Gastrocnemius medialis (tissue), 4 donors: ENCODE results near the gene SKIDA1. TPM values are rescaled to one million over a fixed set of nuclear protein-coding genes. Genes with fewer than 3 reads are reported as not detected.

ENCODE experiments used
- ATAC-seq, 2 donors: fragments of 150-250 bp; one replicate each; pipeline ENCODE4 v1.9.1; 2016
- DNase-seq, 2 donors: peaks; one replicate each; pipeline ENCODE4 v3.0.0-alpha.2; 2019
- H3K27ac ChIP-seq, 4 donors: fragments of 200-600 bp; sonication (generic); 1 replicate in 1 of 4; 2 replicates in 3 of 4; pipeline ENCODE4 v1.5.1; 2016 to 2018; ENCODE audit warnings: mild to moderate bottlenecking in 2 of 4, moderate library complexity in 1 of 4
- H3K27me3 ChIP-seq, 3 donors: fragments of 200-600 bp; sonication (generic) in 2 of 3; 1 replicate in 1 of 3; 2 replicates in 2 of 3; pipeline versions ENCODE4 v1.5.1 to v1.6.0; 2016 to 2019; ENCODE audit warnings: mild to moderate bottlenecking in 1 of 3, moderate library complexity in 1 of 3
- H3K36me3 ChIP-seq, 2 donors: fragments of 200-600 bp; sonication (generic) in 1 of 2; one replicate each; pipeline ENCODE4 v1.5.1; 2017 to 2018
- H3K4me1 ChIP-seq, 2 donors: fragments of 200-600 bp; sonication (generic) in 1 of 2; one replicate each; pipeline ENCODE4 v1.5.1; 2016 to 2017; ENCODE audit warnings: mild to moderate bottlenecking in 2 of 2
- H3K4me3 ChIP-seq, 4 donors: fragments of 200-600 bp; sonication (generic) in 3 of 4; 1 replicate in 1 of 4; 2 replicates in 3 of 4; pipeline ENCODE4 v1.5.1; 2016 to 2019; ENCODE audit warnings: mild to moderate bottlenecking in 2 of 4
- H3K9me3 ChIP-seq, 3 donors: fragments of 200-600 bp; sonication (generic) in 2 of 3; 1 replicate in 1 of 3; 2 replicates in 2 of 3; pipeline ENCODE4 v1.5.1; 2016 to 2019
- POLR2A ChIP-seq, 2 donors: fragments of 450-650 bp; IDR thresholded peaks; one replicate each; pipeline ENCODE4 v1.6.1; 2017; ENCODE audit warnings: antibody characterized with exemption in 2 of 2, mild to moderate bottlenecking in 2 of 2, moderate library complexity in 2 of 2
- in situ Hi-C, 4 donors: fragments of 200-750 bp; cut with MboI; loops; one replicate each; pipeline versions ENCODE4 v1.15.0 to v1.8.0; 2017; ENCODE audit warnings: low sequenced_read_pairs in 4 of 4
- intact Hi-C: fragments of 100-400 bp; cut with DNase I; formaldehyde crosslinking; loops from one replicate; pipeline ENCODE4 v1.15.1; 2023; ENCODE audit warnings: low total_unique reads
- total RNA-seq, 4 donors: library from RNA; depleted of rRNA; stranded (reverse); fragments of >200 nt; gene quantifications; one replicate each; pipeline versions ENCODE4 v1.1.0 to v1.2.3, GENCODE V29; 2016
- TF ChIP-seq, protein P1 (sequence below), 5 experiments: fragments of 450-650 bp in 3 of 5; fragments of 200-600 bp in 2 of 5; sonication (generic) in 2 of 5; IDR thresholded peaks in 4 of 5; conservative IDR thresholded peaks in 1 of 5; 1 replicate in 4 of 5; 2 replicates in 1 of 5; pipeline ENCODE4 v1.5.1; 2016 to 2019; ENCODE audit warnings: antibody characterized with exemption in 5 of 5, mild to moderate bottlenecking in 3 of 5, moderate library complexity in 3 of 5

The SKIDA1 gene
- total RNA-seq, 4 donors from 2014 or later: 0.09 TPM; not detected in 3

DNA sequence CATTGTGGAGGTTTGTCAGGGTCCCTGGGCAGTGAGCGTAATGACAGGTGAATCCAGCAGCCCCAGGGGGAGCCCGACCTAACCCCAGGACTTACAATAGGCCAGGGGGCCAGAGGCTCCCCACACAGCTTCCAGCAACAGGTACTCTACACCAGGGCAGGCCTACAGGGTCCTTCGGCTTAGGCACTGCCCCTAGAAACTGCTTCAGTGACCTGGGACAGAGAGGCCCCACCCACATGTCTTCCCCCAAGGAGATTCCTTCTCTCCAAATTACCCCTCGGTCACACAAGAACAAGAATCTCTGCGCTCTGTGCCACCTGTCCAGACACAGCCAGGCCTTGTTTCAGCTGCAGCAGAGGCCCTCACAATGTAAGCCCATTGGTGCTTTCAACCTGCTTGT is 24.4 kb downstream of the SKIDA1 start:
- H3K36me3 ChIP-seq: no peaks in the 10 kb centered on the region
- no peaks in the 10 kb centered on the region for H3K9me3 ChIP-seq
- DNase-seq: no peak
- TF ChIP-seq, protein P1, sequence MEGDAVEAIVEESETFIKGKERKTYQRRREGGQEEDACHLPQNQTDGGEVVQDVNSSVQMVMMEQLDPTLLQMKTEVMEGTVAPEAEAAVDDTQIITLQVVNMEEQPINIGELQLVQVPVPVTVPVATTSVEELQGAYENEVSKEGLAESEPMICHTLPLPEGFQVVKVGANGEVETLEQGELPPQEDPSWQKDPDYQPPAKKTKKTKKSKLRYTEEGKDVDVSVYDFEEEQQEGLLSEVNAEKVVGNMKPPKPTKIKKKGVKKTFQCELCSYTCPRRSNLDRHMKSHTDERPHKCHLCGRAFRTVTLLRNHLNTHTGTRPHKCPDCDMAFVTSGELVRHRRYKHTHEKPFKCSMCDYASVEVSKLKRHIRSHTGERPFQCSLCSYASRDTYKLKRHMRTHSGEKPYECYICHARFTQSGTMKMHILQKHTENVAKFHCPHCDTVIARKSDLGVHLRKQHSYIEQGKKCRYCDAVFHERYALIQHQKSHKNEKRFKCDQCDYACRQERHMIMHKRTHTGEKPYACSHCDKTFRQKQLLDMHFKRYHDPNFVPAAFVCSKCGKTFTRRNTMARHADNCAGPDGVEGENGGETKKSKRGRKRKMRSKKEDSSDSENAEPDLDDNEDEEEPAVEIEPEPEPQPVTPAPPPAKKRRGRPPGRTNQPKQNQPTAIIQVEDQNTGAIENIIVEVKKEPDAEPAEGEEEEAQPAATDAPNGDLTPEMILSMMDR (IDR thresholded peaks at IDR 0.05 in 4 of 5, conservative IDR thresholded peaks at IDR 0.05 in 1 of 5): no peak
- no peak for TF ChIP-seq POLR2A (IDR thresholded peaks at IDR 0.05)
- H3K27me3 ChIP-seq: peaks cover 0 to 30% (median 24%) of the 10 kb centered on the region in 3 donors
- H3K4me3 ChIP-seq: no peak overlapping the region
- in situ Hi-C loops (loop anchor here in 2 of 4 donors (5.0 to 25.0 kb wide), 2 partner anchors 231 to 811 kb away; partner anchors contain the start of genes BMI1 (in 1 of the 2) and COMMD3 (in 1 of the 2)), intact Hi-C loops (no loop called here)
- no peak overlapping the region for H3K27ac ChIP-seq
- peaks cover 4 to 13% of the 10 kb centered on the region in 2 donors for H3K4me1 ChIP-seq
- ATAC-seq: no peak

DNA sequence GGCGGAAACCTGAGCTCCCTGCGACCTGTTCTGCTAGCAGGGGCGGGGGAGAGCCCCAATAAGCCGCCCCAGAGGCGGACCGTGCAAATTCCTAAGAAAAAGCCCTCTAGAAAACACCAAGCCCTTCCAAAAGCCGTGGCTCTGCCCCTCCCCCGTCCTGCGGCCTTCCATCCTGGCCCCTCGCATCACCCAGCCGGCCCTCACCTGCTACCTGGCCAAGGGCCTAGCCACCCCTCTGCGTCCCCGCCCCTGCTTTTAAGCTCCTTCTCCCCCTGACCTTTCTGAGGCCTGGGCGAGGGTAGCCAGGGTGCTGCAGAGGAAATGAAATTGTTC is 24.9 kb downstream of the SKIDA1 start:
- peaks cover 4 to 16% of the 10 kb centered on the region in 2 donors for H3K4me1 ChIP-seq
- no peaks in the 10 kb centered on the region for H3K9me3 ChIP-seq
- H3K36me3 ChIP-seq: no peaks in the 10 kb centered on the region
- intact Hi-C loops (no loop called here), in situ Hi-C loops (loop anchor here in 2 of 4 donors (5.0 to 25.0 kb wide), 2 partner anchors 232 to 812 kb away; partner anchors contain the start of genes BMI1 (in 1 of the 2) and COMMD3 (in 1 of the 2))
- peaks cover 0 to 30% (median 24%) of the 10 kb centered on the region in 3 donors for H3K27me3 ChIP-seq
- TF ChIP-seq POLR2A (IDR thresholded peaks at IDR 0.05): no peak
- H3K27ac ChIP-seq: no peak overlapping the region
- no peak for ATAC-seq
- H3K4me3 ChIP-seq: peak overlapping the region; percentile 18 to 45 (median 38)
- DNase-seq: no peak

DNA sequence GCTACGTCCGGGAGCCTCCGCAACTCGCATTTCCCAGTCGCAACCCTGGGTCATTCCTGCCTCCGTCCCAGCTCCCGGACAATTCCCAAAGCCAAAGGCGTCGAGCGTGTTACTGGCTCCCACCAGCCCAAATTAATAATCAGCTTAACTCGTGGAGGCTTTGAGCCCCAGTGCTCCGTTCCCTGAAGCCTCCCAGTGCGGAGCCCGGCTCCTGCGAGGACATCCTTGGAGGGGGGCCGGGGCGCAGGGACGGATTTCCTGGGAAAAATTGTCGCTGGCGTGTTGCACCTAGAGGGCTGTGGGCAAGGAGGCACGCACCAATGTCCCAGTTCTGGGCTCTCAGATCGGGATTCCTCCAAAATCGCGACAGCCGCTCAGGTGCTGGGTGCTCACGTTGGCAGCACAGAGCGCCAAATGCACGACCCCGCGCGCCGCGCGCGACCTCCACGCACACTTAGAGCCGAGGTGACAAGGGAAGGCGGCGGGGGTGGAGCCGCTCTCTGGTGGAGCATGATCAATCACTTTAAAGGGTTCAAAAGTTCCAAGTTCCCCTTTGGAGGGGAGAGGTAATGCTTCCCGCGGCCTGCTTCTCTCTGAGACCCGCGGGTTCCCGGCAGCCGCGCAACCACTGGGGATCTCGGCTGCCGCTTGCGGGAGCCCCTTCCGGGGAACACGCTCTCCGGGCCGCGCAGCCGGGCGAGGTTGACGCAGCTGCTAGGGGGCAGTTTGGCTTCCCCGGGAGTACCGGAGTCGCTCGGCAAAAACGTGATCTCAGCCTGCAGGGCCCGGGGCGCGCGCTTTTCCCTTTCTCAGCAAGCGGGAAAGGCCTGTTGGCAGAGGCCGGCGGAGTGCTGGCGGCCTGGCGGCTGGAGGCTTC is 25.5 kb downstream of the SKIDA1 start:
- TF ChIP-seq, protein P1 (IDR thresholded peaks at IDR 0.05 in 4 of 5, conservative IDR thresholded peaks at IDR 0.05 in 1 of 5): no peak
- TF ChIP-seq POLR2A (IDR thresholded peaks at IDR 0.05): no peak
- intact Hi-C loops: loop anchor here (5.0 to 10.0 kb wide), 4 partner anchors 223 to 935 kb away; partner anchors contain the start of gene DNAJC1
- H3K9me3 ChIP-seq: no peaks in the 10 kb centered on the region
- H3K36me3 ChIP-seq: no peaks in the 10 kb centered on the region
- DNase-seq (no peak), ATAC-seq (no peak)
- H3K27ac ChIP-seq: no peak overlapping the region
- H3K4me3 ChIP-seq: peak overlapping the region; percentile 18 to 45 (median 38)
- peaks cover 4 to 22% of the 10 kb centered on the region in 2 donors for H3K4me1 ChIP-seq
- in situ Hi-C loops: loop anchor here (5.0 to 25.0 kb wide), 9 partner anchors 213 to 1487 kb away; partner anchors contain the start of genes BMI1 (in 1 of the 4) and COMMD3 (in 1 of the 4)
- H3K27me3 ChIP-seq: peaks cover 0 to 30% (median 27%) of the 10 kb centered on the region in 3 donors

DNA sequence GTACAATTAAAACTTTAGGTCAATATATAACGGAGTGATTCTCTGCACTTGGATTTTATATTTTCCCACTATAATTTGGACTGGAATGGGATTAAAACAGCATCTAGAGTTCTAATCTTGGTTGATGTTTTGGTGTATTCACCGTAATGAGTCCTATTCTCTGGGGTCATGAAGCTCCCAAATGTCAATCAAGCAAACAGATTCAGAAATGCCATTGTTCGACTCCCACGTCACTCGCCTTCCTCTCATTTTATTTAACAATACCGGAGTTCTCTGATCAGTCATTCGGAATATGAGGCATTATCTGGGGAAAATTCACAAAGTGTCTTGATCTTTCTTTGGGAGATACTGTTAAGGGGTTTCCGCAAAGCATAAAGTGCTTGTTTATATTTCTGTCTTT is 26.5 kb downstream of the SKIDA1 start:
- no peaks in the 10 kb centered on the region for H3K36me3 ChIP-seq
- H3K9me3 ChIP-seq: no peaks in the 10 kb centered on the region
- no peak for TF ChIP-seq POLR2A (IDR thresholded peaks at IDR 0.05)
- TF ChIP-seq, protein P1 (IDR thresholded peaks at IDR 0.05 in 4 of 5, conservative IDR thresholded peaks at IDR 0.05 in 1 of 5): no peak
- no peak overlapping the region for H3K4me3 ChIP-seq
- H3K27me3 ChIP-seq: peaks cover 0 to 39% (median 36%) of the 10 kb centered on the region in 3 donors
- peaks cover 4 to 29% of the 10 kb centered on the region in 2 donors for H3K4me1 ChIP-seq
- no peak for DNase-seq
- ATAC-seq: no peak
- in situ Hi-C loops: loop anchor here (5.0 to 25.0 kb wide), 7 partner anchors 212 to 1488 kb away; no protein-coding TSS in a partner anchor
- intact Hi-C loops: loop anchor here (5.0 to 10.0 kb wide), 4 partner anchors 222 to 936 kb away; partner anchors contain the start of gene DNAJC1
- H3K27ac ChIP-seq: no peak overlapping the region

DNA sequence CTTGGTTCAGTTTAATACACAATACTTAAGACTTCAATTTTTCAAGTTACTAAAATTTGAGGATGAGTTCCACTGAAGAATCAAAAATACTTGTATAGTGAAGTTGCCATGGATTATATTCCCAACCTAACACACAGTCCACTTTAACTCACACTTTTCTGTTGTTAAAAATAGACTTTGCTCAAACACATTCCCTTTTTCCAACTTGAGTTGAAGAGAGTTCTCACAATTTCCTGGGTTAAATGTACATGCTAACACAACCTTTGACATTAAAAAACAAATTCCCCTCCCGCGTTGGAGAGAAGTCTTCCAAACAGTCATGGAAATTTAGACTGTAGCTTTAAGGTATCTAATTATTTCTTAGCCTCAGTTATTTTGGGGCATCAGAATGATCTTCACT is 27.1 kb downstream of the SKIDA1 start:
- no peak overlapping the region for H3K4me3 ChIP-seq
- DNase-seq: no peak
- H3K9me3 ChIP-seq: no peaks in the 10 kb centered on the region
- peaks cover 4 to 29% of the 10 kb centered on the region in 2 donors for H3K4me1 ChIP-seq
- H3K27ac ChIP-seq: no peak overlapping the region
- H3K36me3 ChIP-seq: no peaks in the 10 kb centered on the region
- in situ Hi-C loops: loop anchor here (5.0 to 25.0 kb wide), 7 partner anchors 211 to 1489 kb away; no protein-coding TSS in a partner anchor
- no peak for ATAC-seq
- intact Hi-C loops: loop anchor here (5.0 to 10.0 kb wide), 4 partner anchors 221 to 936 kb away; partner anchors contain the start of gene DNAJC1
- peaks cover 0 to 42% (median 40%) of the 10 kb centered on the region in 3 donors for H3K27me3 ChIP-seq
- TF ChIP-seq, protein P1 (IDR thresholded peaks at IDR 0.05 in 4 of 5, conservative IDR thresholded peaks at IDR 0.05 in 1 of 5): no peak
- no peak for TF ChIP-seq POLR2A (IDR thresholded peaks at IDR 0.05)
